PC-9 (cell line): ENCODE data around the gene PARM1. TPM values are rescaled to one million over a fixed set of nuclear protein-coding genes. Genes with fewer than 3 reads are reported as not detected.

Experiments
- BruUV-seq: library from RNA; stranded (reverse); fragments of 400-500 nt; replicated peaks from 2 replicates; lab custom pipeline; 2021; lab: Mats Ljungman, UMichigan
- CTCF ChIA-PET: fragments of 300-600 bp; sonication (Branson Sonifier 250); formaldehyde crosslinking; loops from one replicate; lab custom pipeline; 2022; ENCODE audit warnings: antibody characterized with exemption; lab: Charles Lee
- POLR2A ChIA-PET: fragments of 300-600 bp; sonication (Branson Sonifier 250); formaldehyde crosslinking; loops from one replicate; lab custom pipeline; 2022; ENCODE audit warnings: antibody characterized with exemption; ENCODE audit not compliant: unreplicated experiment; lab: Charles Lee
- DNase-seq, 2 experiments: peaks; one replicate each; pipeline versions ENCODE4 v3.0.0 to v3.0.0-alpha.2; 2015 to 2022; ENCODE audit warnings: mixed read lengths in 1 of 2
- H2AFZ ChIP-seq: fragments of 200-600 bp; sonication (generic); 2 replicates; pipeline ENCODE4 v1.8.1; 2017; ENCODE audit warnings: antibody characterized with exemption
- H3F3A ChIP-seq: fragments of 200-600 bp; sonication (generic); 2 replicates; pipeline ENCODE4 v1.8.1; 2017; ENCODE audit warnings: antibody characterized with exemption, mild to moderate bottlenecking, low read depth; ENCODE audit not compliant: insufficient read depth
- H3K27ac ChIP-seq: fragments of 200-600 bp; sonication (generic); 2 replicates; pipeline ENCODE4 v1.6.1; 2016; ENCODE audit warnings: mixed run types
- H3K27me3 ChIP-seq: fragments of 200-600 bp; sonication (generic); 2 replicates; pipeline ENCODE4 v1.6.1; 2016; ENCODE audit warnings: low read depth, mixed run types; ENCODE audit not compliant: insufficient read depth
- H3K36me3 ChIP-seq: fragments of 200-600 bp; sonication (generic); 2 replicates; pipeline ENCODE4 v1.6.1; 2016; ENCODE audit warnings: low read depth, mixed run types
- H3K4me1 ChIP-seq: fragments of 200-600 bp; sonication (generic); replicated peaks from 2 replicates; pipeline ENCODE4 v1.6.1; 2016; ENCODE audit warnings: mixed run types; ENCODE audit not compliant: insufficient read depth
- H3K4me2 ChIP-seq: fragments of 200-600 bp; sonication (generic); 2 replicates; pipeline ENCODE4 v1.6.1; 2017; ENCODE audit warnings: mixed run types
- H3K4me3 ChIP-seq: fragments of 200-600 bp; sonication (generic); 2 replicates; pipeline ENCODE4 v1.6.1; 2016; ENCODE audit warnings: mixed run types
- H3K79me2 ChIP-seq: fragments of 200-600 bp; sonication (generic); 2 replicates; pipeline ENCODE4 v1.6.1; 2017; ENCODE audit warnings: low read depth, mixed run types
- H3K9me2 ChIP-seq: fragments of 200-600 bp; sonication (generic); 2 replicates; pipeline ENCODE4 v1.8.1; 2017; ENCODE audit warnings: mild to moderate bottlenecking; ENCODE audit not compliant: insufficient read depth
- H3K9me3 ChIP-seq: fragments of 200-600 bp; sonication (generic); 2 replicates; pipeline ENCODE4 v1.8.1; 2016; ENCODE audit warnings: low read depth; ENCODE audit not compliant: insufficient read depth
- H4K20me1 ChIP-seq: fragments of 200-600 bp; sonication (generic); 2 replicates; pipeline ENCODE4 v1.8.1; 2017; ENCODE audit not compliant: insufficient read depth
- CTCF ChIP-seq: fragments of 200-600 bp; sonication (generic); conservative IDR thresholded peaks from 2 replicates; pipeline ENCODE4 v1.6.1; 2017; ENCODE audit warnings: mixed run types, antibody characterized with exemption, mild to moderate bottlenecking, moderate library complexity
- EZH2 ChIP-seq: fragments of 200-600 bp; sonication (generic); IDR thresholded peaks from 2 replicates; pipeline ENCODE4 v1.8.0; 2017; ENCODE audit warnings: antibody characterized with exemption, low read depth
- intact Hi-C: fragments of 100-400 bp; cut with micrococcal nuclease; formaldehyde crosslinking; loops from one replicate; pipeline ENCODE4 v1.10.0; 2022; ENCODE audit not compliant: unreplicated experiment
- total RNA-seq: library from RNA; stranded (reverse); gene quantifications from 2 replicates; pipeline ENCODE4 v1.2.3, GENCODE V29; 2021

The PARM1 gene
- total RNA-seq, 1 experiment from 2014 or later: 0.44 TPM

GRCh38 chr4:75018811-75019479 is 86.0 kb downstream of the PARM1 start:
- intact Hi-C loops: no loop called here

GRCh38 chr4:75025431-75025830 is 92.5 kb downstream of the PARM1 start:
- Histone ChIP-seq H3K27me3 (no peaks in the 10 kb centered on the region), H3K9me3 (no peaks in the 10 kb centered on the region), H3K4me3 (no peak overlapping the region), H3K9me2 (no peaks in the 10 kb centered on the region), H3K4me2 (no peak overlapping the region), H3F3A (no peaks in the 10 kb centered on the region), H4K20me1 (no peaks in the 10 kb centered on the region), H3K79me2 (no peaks in the 10 kb centered on the region), H3K4me1 (no peaks in the 10 kb centered on the region; the same call in 1 of the 2 replicates), H3K27ac (no peak overlapping the region), H3K36me3 (no peaks in the 10 kb centered on the region), H2AFZ (no peak overlapping the region)
- no peak for DNase-seq
- TF ChIP-seq EZH2: no peak
- no TSS peak for BruUV-seq
- CTCF ChIA-PET: no interaction called here
- intact Hi-C loops: no loop called here
- POLR2A ChIA-PET: no interaction called here

More at GRCh38 chr4:75018811-75019479, 86.0 kb downstream of the PARM1 start:
- no peak for DNase-seq
- Histone ChIP-seq H3K27ac (no peak overlapping the region), H3K9me3 (no peaks in the 10 kb centered on the region), H3K4me1 (no peaks in the 10 kb centered on the region), H4K20me1 (no peaks in the 10 kb centered on the region), H3K4me2 (no peak overlapping the region), H2AFZ (no peak overlapping the region), H3K9me2 (no peaks in the 10 kb centered on the region), H3K36me3 (no peaks in the 10 kb centered on the region), H3K27me3 (no peaks in the 10 kb centered on the region), H3K79me2 (no peaks in the 10 kb centered on the region), H3F3A (no peaks in the 10 kb centered on the region), H3K4me3 (no peak overlapping the region)
- no peak for TF ChIP-seq EZH2
- no peak for TF ChIP-seq CTCF
- no TSS peak for BruUV-seq
- ChIA-PET CTCF (no interaction called here), POLR2A (no interaction called here)

- no peaks in the 10 kb centered on the region; the same call in 1 of the 2 replicates for H3K4me1 ChIP-seq
- no peaks in the 10 kb centered on the region for H3K9me2 ChIP-seq
- H3K36me3 ChIP-seq: no peaks in the 10 kb centered on the region
- intact Hi-C loops: no loop called here
- H3K9me3 ChIP-seq: no peaks in the 10 kb centered on the region
- no peak overlapping the region for H3K27ac ChIP-seq
- no peak for DNase-seq
- H3K4me3 ChIP-seq: no peak overlapping the region
- POLR2A ChIA-PET: no interaction called here
- H3K27me3 ChIP-seq: no peaks in the 10 kb centered on the region
- H2AFZ ChIP-seq: no peak overlapping the region
- no peaks in the 10 kb centered on the region for H4K20me1 ChIP-seq
- no TSS peak for BruUV-seq
- CTCF ChIA-PET: no interaction called here
- TF ChIP-seq CTCF: no peak
- no peak for TF ChIP-seq EZH2
- H3K79me2 ChIP-seq: no peaks in the 10 kb centered on the region
- no peaks in the 10 kb centered on the region for H3F3A ChIP-seq
- no peak overlapping the region for H3K4me2 ChIP-seq
Measured at GRCh38 chr4:75028196-75028854, 95.4 kb downstream of the PARM1 start.
